Eye (tissue), 1 donor: ENCODE measurements around the gene PPARA.
"Not testable (repeated sequence)": the region's sequence is repeated elsewhere in the genome, so short reads cannot be mapped to it uniquely, and the experiment has no call there.

Experiments
- DNase-seq: peaks from one replicate; pipeline ENCODE4 v3.0.0-alpha.2; 2015

PPARA gene

GRCh38 chr22:46250783-46251125 is 100.4 kb downstream of the PPARA start:
- no peak for DNase-seq

DNA sequence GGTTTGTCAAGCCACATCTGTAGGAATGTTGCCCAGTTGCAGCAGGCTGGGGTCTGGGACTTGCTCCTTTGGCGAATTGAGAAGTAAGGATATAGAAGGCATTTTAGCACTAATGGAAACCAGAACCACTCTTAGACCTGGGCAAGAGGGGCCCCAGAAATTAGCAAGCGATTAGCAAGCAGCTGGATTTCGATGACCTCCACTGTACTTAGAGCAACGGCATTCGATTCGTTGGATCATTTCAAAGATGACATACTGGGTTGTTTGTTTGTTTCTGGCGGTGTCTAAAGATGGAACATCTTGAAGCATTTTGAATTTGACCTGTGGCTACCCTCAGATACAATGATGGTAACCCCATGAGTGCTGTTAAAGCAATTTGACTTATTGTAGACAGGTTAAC is 100.9 kb downstream of the PPARA start:
- DNase-seq = no peak

GRCh38 chr22:46251816-46252380 is 101.6 kb downstream of the PPARA start:
- no peak for DNase-seq

GRCh38 chr22:46256358-46256958 is 106.1 kb downstream of the PPARA start:
- DNase-seq = no peak

GRCh38 chr22:46259374-46259773 is 109.0 kb downstream of the PPARA start:
- no peak for DNase-seq

DNA sequence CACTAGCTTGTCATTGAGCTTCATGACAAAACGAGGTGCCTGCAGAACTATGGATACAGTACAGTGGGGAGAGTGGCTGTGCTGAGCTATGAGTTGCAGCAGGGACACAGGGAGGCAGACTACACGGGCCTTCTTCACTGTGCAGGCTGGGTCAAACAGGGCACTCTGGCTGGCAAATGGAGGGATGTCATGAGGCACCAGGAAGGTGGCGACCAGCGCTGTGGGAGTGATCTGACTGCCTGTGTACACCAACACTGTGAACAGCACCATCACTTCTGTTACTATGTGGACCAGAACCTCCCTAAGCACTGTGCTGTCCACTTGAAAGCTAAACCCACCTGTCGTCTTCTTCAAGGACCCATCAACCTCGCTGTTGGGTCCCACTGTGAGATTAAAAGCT is 109.7 kb downstream of the PPARA start:
- DNase-seq = no peak

DNA sequence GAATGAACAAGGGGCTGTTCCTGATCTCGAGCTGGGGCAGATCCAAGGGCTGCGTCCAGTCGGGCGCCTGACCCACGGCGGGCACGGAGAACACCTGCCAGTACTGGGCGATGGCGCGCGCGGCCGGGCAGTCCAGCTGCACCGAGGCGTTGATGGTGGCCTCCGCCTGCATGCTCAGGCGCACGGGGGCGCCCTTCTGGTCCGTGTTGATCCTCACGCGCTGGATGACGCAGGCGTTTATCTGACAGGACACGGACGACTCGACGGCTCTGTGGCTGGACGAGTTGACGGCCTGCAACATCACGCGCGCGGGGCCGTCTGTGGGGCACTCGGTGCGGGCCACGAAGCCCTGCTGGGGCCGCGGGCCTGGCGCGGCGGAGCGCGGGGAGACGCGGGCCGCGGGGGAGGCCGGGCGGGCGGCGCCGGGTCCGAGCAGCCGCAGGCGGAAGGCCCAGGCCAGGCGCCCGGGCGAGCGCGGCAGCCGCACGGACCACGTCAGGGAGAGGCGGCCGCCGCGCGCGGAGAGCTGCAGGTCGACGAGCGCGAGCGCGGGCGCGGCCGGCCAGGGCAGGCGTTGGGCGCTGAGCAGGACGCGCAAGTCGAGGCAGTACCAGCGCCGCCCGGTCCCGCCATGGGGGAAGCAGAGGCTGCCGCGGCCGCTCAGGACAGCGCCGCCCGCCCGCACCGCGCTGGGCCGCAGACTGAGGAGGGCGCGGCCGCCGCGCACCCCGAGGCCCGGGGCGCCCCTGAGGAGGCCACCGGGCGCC is 112.3 kb downstream of the PPARA start:
- DNase-seq = peak; percentile 68

DNA sequence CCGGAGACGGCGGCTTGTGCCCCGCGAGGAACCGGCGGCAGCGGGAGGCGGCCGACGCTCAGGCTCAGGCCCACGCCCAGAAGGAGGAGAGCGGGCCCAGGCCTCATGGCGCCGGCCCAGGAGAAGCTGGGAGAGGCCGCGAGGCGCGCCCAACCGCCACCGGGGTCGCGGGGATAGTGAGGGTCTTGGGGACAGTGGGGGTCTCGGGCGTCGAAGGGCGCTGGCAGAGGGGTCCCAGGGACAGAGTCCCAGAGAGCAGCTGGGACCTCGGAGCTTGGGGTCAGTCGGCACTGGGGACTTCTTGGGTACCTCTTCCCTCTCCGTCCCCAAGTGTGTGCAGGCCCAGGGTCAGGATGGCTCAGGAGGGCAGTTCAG is 112.9 kb downstream of the PPARA start, which contains the start of gene PKDREJ:
Gene PKDREJ (minus strand): TSS at position 128 of the 375 bp plus-strand sequence. CDS start 21 bp downstream, at position 107.
- DNase-seq = no peak

GRCh38 chr22:46264520-46264919 is 114.2 kb downstream of the PPARA start:
- DNase-seq = not testable (repeated sequence)

- not testable (repeated sequence) for DNase-seq
These were observed 115.3 kb downstream of the PPARA start for GRCh38 chr22:46265627-46266026.

- DNase-seq = peak; percentile 89
These were observed 117.3 kb downstream of the PPARA start, which contains the start of gene TTC38 for GRCh38 chr22:46267431-46268279. TSS of gene TTC38 (plus strand) at chr22:46268008. CDS start at chr22:46268040, 32 bp downstream.

GRCh38 chr22:46269564-46269963 is 119.2 kb downstream of the PPARA start:
- no peak for DNase-seq

GRCh38 chr22:46272196-46272595 is 121.9 kb downstream of the PPARA start:
- DNase-seq = no peak

DNA sequence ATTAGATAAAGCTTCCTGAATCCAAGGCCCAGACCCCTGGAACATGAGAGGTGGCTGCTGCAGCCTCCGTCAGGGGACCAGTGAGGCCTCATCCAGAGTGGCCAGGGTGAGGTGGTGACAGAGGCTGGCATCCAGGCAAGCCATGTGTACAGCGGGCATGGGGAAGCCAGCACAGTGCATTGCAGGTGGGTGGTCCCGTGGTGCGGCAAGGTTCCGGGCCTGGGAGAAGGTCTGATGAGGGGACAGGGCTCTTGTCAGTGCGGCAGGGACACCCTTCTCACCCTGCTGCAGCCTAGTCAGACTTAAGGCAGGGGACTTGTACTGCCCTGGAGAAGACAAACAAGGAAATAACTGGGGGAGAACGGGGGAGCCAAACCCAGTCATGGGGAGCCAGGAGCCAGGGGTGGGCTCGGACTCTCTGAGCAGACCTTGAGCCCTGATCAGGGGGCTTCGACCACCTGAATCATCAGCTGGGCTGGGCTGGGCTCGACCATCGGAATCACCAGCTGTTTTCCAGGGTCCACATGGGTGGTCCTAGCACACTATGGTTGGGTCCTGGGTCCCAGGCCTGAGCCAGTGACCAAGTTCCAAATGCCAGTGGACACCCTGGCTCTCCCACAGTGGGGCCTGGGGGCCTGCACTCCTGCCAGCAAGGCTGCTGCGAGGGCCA is 122.6 kb downstream of the PPARA start:
- DNase-seq = no peak

GRCh38 chr22:46273432-46274148 is 123.3 kb downstream of the PPARA start:
- no peak for DNase-seq

- no peak for DNase-seq
These were observed 124.1 kb downstream of the PPARA start for GRCh38 chr22:46274381-46274780.

DNA sequence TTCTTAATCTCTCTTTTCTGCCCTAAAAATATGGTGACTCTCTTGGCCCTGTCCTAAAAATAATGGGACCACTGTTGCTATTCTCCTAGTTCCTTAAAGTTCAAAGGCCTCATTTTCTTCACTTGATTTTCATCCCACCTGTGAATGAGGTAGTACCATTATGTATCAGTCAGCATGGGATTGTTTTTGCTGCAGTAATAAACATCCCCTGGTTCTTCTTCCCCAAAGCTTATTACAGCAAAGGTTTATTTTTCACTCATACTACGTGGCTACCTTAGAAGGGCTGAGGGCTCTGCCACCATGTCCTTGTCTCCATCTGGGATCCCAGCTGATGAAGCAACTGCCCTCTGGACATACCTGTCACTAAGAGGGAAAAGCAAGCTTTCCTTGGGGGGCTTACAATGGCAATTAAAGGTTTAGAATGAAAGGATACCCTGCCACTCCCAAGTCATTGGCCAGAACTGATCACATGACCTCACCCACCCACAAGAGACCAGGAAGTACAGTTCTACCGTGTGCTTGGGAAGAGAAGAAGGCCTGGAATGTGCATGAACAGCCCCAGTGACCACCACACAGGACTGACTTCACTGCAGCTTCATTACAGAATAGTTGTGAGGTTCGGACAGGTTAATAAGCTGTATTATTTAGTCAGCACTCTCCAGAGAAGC is 125.3 kb downstream of the PPARA start:
- DNase-seq = no peak

DNA sequence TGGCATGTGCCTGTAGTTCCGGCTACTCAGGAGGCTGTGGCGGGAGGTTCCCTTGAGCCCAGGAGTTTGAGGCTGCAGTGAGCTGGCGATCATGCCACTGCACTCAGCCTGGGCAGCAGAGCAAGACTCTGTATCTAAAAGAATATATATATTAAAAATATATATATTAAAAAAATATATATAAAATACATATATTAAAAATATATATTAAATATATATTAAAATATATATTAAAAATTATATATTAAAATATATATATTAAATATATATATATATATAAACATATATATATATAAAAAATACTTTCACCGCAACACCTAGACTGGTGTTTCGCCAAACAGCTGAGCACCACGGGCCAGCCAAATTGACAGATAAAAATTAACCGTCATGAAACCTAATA is 126.2 kb downstream of the PPARA start:
- DNase-seq = no peak

DNA sequence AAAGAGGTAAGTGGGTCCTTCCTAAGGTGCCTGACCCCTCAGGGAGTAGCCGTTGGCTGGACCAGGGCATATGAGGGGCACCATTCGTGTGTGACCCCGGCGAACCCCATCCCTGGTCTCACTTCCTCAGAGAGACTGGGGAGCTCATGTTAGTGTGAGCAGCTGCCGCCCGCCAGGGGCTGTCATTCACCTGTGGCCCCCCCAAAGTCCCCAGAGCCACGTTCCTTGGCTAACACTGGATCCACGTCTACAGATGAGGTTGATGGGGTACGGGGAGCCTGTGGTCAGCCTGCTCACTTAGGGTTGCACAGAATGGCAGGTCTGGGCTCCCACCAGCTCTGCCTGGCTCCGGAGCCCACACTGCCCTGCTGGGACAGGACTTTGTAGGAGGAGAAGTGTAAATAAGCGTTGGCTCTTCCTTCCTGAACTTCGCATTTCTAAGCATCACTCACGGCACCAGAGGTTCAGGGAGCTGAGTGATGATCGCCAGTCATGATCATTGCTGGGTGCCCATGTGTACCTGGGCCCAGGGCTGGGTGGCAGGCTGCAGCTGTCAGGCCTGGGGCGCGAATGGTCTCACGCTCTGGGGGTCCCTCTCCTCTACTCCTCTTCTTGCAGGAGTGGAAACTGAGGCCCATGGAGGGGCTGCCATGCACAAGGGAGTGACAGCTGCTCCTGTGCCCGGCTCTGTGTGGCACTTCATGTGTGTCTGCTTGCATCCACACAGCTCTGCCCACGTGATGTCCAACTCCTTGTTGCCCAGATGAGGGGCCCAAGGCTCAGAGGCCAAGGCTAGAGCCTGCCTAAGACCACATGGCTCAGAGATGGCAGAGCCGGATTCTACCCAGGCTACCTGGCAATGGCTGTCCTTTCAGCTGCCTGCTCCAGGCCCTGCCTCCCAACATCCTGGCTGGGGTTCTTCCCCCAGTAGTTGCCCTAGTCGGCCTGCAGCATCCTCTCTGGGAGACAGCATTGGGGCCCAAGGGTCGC is 128.6 kb downstream of the PPARA start:
- DNase-seq = no peak
